Stimulated activated CD8-positive, alpha-beta memory T cell treated with anti-CD3 and anti-CD28 coated beads, Interleukin-7, amount 100 ng/mL, for 24 hours (primary cell): ENCODE results near the gene TMEM156.
A peak's percentile ranks its signal among the peaks of the same experiment; 100 is the strongest.

Experiments used
- DNase-seq: peaks from one replicate; pipeline ENCODE4 v3.0.0-alpha.2; 2020; ENCODE audit warnings: low read depth

TMEM156 gene

GRCh38 chr4:39032218-39033085 lies at the start of gene TMEM156:
Gene TMEM156, minus strand, starts transcription at chr4:39032409. Its CDS starts 96 bp downstream, at chr4:39032313.
- no peak for DNase-seq

- DNase-seq, result no peak
Observed at GRCh38 chr4:39078829-39079228, 46.6 kb upstream of the TMEM156 start.

- no peak for DNase-seq
Observed at GRCh38 chr4:39068907-39069306, 36.7 kb upstream of the TMEM156 start.

GRCh38 chr4:39067451-39067850 lies 35.2 kb upstream of the TMEM156 start:
- DNase-seq, result no peak

GRCh38 chr4:39067031-39067430 lies 34.8 kb upstream of the TMEM156 start:
- no peak for DNase-seq

- no peak for DNase-seq
Observed at GRCh38 chr4:39066371-39066770, 34.2 kb upstream of the TMEM156 start.

GRCh38 chr4:39063430-39063829 lies 31.2 kb upstream of the TMEM156 start:
- DNase-seq, result no peak

GRCh38 chr4:39062770-39063097 lies 30.5 kb upstream of the TMEM156 start:
- DNase-seq, result no peak

GRCh38 chr4:39062094-39062769 lies 30.0 kb upstream of the TMEM156 start, which contains the start of gene KLHL5:
Gene KLHL5, plus strand, starts transcription at chr4:39062232. Its CDS starts 421 bp downstream, at chr4:39062653.
- no peak for DNase-seq

- no peak for DNase-seq
Observed at GRCh38 chr4:39061457-39061856, 29.2 kb upstream of the TMEM156 start.

- no peak for DNase-seq
Observed at GRCh38 chr4:39056023-39056422, 23.8 kb upstream of the TMEM156 start.

GRCh38 chr4:39054497-39054896 lies 22.3 kb upstream of the TMEM156 start:
- no peak for DNase-seq

- no peak for DNase-seq
Observed at GRCh38 chr4:39053983-39054382, 21.8 kb upstream of the TMEM156 start.

- DNase-seq, result no peak
Observed at GRCh38 chr4:39051492-39051891, 19.3 kb upstream of the TMEM156 start.

- DNase-seq, result no peak
Observed at GRCh38 chr4:39050590-39050989, 18.4 kb upstream of the TMEM156 start.

- DNase-seq, result no peak
Observed at GRCh38 chr4:39048311-39048710, 16.1 kb upstream of the TMEM156 start.

GRCh38 chr4:39047681-39048080 lies 15.5 kb upstream of the TMEM156 start:
- DNase-seq, result no peak

GRCh38 chr4:39046249-39046648 lies 14.0 kb upstream of the TMEM156 start:
- DNase-seq, result no peak

GRCh38 chr4:39045827-39046221 lies 13.6 kb upstream of the TMEM156 start:
- no peak for DNase-seq

- DNase-seq, result no peak
Observed at GRCh38 chr4:39044956-39045826, 13.0 kb upstream of the TMEM156 start.

GRCh38 chr4:39044364-39044955 lies 12.3 kb upstream of the TMEM156 start:
- DNase-seq, result peak; percentile 92

GRCh38 chr4:39043861-39044363 lies 11.7 kb upstream of the TMEM156 start:
- DNase-seq, result no peak
